GM23248 (cell line): Measurements from ENCODE around the gene ZNF628. TPM values are rescaled to one million over a fixed set of nuclear protein-coding genes. Genes with fewer than 3 reads are reported as not detected.

Source experiments
- DNase-seq: peaks from one replicate; pipeline ENCODE4 v3.0.0-alpha.2; 2015
- H2AFZ ChIP-seq: fragments of 200-600 bp; sonication (generic); 2 replicates; pipeline ENCODE4 v1.6.1; 2016; ENCODE audit warnings: antibody characterized with exemption
- H3F3A ChIP-seq: fragments of 200-600 bp; sonication (generic); 2 replicates; pipeline ENCODE4 v1.6.1; 2016; ENCODE audit warnings: mild to moderate bottlenecking, antibody characterized with exemption, mixed run types; ENCODE audit not compliant: insufficient read depth
- H3K27ac ChIP-seq: fragments of 200-600 bp; sonication (generic); 2 replicates; pipeline ENCODE4 v1.5.1; 2016; ENCODE audit warnings: mild to moderate bottlenecking
- H3K27me3 ChIP-seq: fragments of 200-600 bp; sonication (generic); replicated peaks from 2 replicates; pipeline ENCODE4 v1.6.1; 2016; ENCODE audit warnings: mild to moderate bottlenecking; ENCODE audit not compliant: insufficient read depth
- H3K36me3 ChIP-seq: fragments of 200-600 bp; sonication (generic); 2 replicates; pipeline ENCODE4 v1.6.1; 2016; ENCODE audit warnings: low read depth, mild to moderate bottlenecking
- H3K4me1 ChIP-seq: fragments of 200-600 bp; sonication (generic); 2 replicates; pipeline ENCODE4 v1.6.1; 2016; ENCODE audit warnings: mild to moderate bottlenecking; ENCODE audit not compliant: insufficient read depth
- H3K4me2 ChIP-seq: fragments of 200-600 bp; sonication (generic); one replicate; pipeline ENCODE4 v1.6.1; 2016; ENCODE audit warnings: mild to moderate bottlenecking; ENCODE audit not compliant: unreplicated experiment
- H3K4me3 ChIP-seq: fragments of 200-600 bp; sonication (generic); 2 replicates; pipeline ENCODE4 v1.5.1; 2016; ENCODE audit warnings: mild to moderate bottlenecking
- H3K79me2 ChIP-seq: fragments of 200-600 bp; sonication (generic); 2 replicates; pipeline ENCODE4 v1.6.1; 2016; ENCODE audit warnings: mild to moderate bottlenecking; ENCODE audit not compliant: insufficient read depth
- H3K9ac ChIP-seq: fragments of 200-600 bp; sonication (generic); 2 replicates; pipeline ENCODE4 v1.6.1; 2016; ENCODE audit warnings: mild to moderate bottlenecking
- H3K9me2 ChIP-seq: fragments of 200-600 bp; sonication (generic); 2 replicates; pipeline ENCODE4 v1.6.1; 2016; ENCODE audit warnings: mixed run types, mild to moderate bottlenecking, moderate library complexity; ENCODE audit not compliant: insufficient read depth
- H3K9me3 ChIP-seq: fragments of 200-600 bp; sonication (generic); one replicate; pipeline ENCODE4 v1.6.1; 2017; ENCODE audit warnings: low read depth
- H4K20me1 ChIP-seq: fragments of 200-600 bp; sonication (generic); 2 replicates; pipeline ENCODE4 v1.6.0; 2016; ENCODE audit not compliant: insufficient read depth
- EZH2 ChIP-seq: fragments of 200-600 bp; sonication (generic); IDR thresholded peaks from 2 replicates; pipeline ENCODE4 v1.6.1; 2018; ENCODE audit warnings: antibody characterized with exemption, mild to moderate bottlenecking; ENCODE audit not compliant: insufficient read depth, poor library complexity, severe bottlenecking
- EZH2phosphoT487 ChIP-seq: fragments of 200-600 bp; sonication (generic); IDR thresholded peaks from 2 replicates; pipeline ENCODE4 v1.6.1; 2018; ENCODE audit warnings: antibody characterized with exemption, moderate library complexity, mild to moderate bottlenecking, low read depth; ENCODE audit not compliant: insufficient read depth
- WGBS, 2 experiments: methylation state at CpG; one replicate each; pipeline ENCODE4 v1.1.6; 2015 to 2017; ENCODE audit warnings: low lambda C conversion rate in 2 of 2, low coverage in 1 of 2; ENCODE audit errors: missing lambda C conversion rate in 2 of 2; 5-methylcytosine and 5-hydroxymethylcytosine counted together
- in situ Hi-C: fragments of 300-500 bp; cut with MboI; formaldehyde crosslinking; loops from 2 replicates; pipeline ENCODE4 v1.15.0; 2020
- polyA plus RNA-seq: library from polyadenylated mRNA; unstranded; fragments of >200 nt; fragmentation: Nextera tagmentation; extraction: Ambion mirVana; gene quantifications from 2 replicates; pipeline ENCODE4 v1.2.1, GENCODE V29; 2016
- total RNA-seq: library from RNA; depleted of rRNA; stranded (reverse); fragments of >200 nt; shearing (Covaris generic); gene quantifications from 2 replicates; pipeline ENCODE4 v1.2.3, GENCODE V29; 2014

The ZNF628 gene
- total and polyA plus RNA-seq, 2 experiments from 2014 or later: 1.1 to 1.7 TPM

DNA sequence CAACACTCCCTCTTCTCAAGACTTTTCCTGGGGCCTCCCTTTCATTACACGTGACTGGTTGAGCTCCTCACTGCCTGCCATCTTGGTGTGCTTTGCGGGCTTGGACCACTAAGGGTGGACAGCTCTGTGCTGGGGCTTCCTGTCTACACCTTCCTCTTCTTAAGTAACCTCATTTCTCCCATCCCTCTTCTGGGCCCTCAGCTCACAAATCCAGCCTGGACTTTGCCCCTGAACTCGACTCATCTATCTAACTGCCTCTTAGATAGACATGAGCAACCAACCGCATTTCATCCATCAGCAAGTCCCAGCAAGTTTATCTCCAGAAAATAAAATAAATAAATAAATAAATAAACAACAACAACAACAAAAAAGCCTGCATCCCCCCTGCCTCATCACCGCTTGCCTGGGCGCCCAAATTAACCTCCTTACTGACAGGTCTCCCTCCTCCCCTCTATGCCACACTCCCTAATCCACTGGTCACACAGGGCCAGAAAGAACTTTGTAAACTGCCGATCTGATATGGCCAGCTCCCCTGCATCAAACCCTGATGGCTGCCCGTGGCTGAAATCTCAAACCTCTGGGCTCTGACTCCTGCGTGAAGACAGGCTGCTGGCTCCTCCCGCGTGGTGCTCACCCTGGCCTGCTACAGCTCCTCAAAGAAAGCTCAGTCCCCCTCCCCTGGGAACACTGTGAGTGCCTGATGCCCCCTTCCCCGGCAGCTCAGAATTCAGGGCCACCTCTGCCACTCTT is 22.7 kb upstream of the ZNF628 start:
- 93 to 95% methylated on average over 12 of the region's 12 CpGs for WGBS, 2 experiments
- Histone ChIP-seq H3K27ac (no peak overlapping the region), H4K20me1 (no peaks in the 10 kb centered on the region; the same call in 1 of the 2 replicates), H3K27me3 (peaks cover 22% of the 10 kb centered on the region), H3K36me3 (no peaks in the 10 kb centered on the region), H3K79me2 (no peaks in the 10 kb centered on the region), H3K4me3 (no peak overlapping the region), H3K9ac (no peak overlapping the region), H3K4me2 (no peak overlapping the region), H3F3A (no peaks in the 10 kb centered on the region), H3K9me2 (no peaks in the 10 kb centered on the region), H3K9me3 (no peaks in the 10 kb centered on the region), H2AFZ (no peak overlapping the region), H3K4me1 (no peaks in the 10 kb centered on the region)
- TF ChIP-seq EZH2phosphoT487 (no peak), EZH2 (no peak)
- no peak for DNase-seq
- in situ Hi-C loops: no loop called here

- no peak overlapping the region for H3K4me3 ChIP-seq
- WGBS, 2 experiments: 53 to 72% methylated on average over 6 to 14 of the region's 14 CpGs
- no peaks in the 10 kb centered on the region for H3K9me3 ChIP-seq
- no peak overlapping the region for H3K4me2 ChIP-seq
- in situ Hi-C loops: no loop called here
- no peak overlapping the region for H3K9ac ChIP-seq
- no peak overlapping the region for H3K27ac ChIP-seq
- no peak overlapping the region for H2AFZ ChIP-seq
- TF ChIP-seq EZH2phosphoT487 (no peak), EZH2 (no peak)
- DNase-seq: peak; percentile 70
- no peaks in the 10 kb centered on the region for H3K9me2 ChIP-seq
- no peaks in the 10 kb centered on the region for H3K79me2 ChIP-seq
- no peaks in the 10 kb centered on the region for H3K36me3 ChIP-seq
- H3K4me1 ChIP-seq: no peaks in the 10 kb centered on the region
- H3F3A ChIP-seq: peaks cover 2% of the 10 kb centered on the region; the same call in 1 of the 2 replicates
- peaks cover 17% of the 10 kb centered on the region for H3K27me3 ChIP-seq
- H4K20me1 ChIP-seq: no peaks in the 10 kb centered on the region; the same call in 1 of the 2 replicates
Observed at GRCh38 chr19:55454787-55455243, 21.6 kb upstream of the ZNF628 start.

DNA sequence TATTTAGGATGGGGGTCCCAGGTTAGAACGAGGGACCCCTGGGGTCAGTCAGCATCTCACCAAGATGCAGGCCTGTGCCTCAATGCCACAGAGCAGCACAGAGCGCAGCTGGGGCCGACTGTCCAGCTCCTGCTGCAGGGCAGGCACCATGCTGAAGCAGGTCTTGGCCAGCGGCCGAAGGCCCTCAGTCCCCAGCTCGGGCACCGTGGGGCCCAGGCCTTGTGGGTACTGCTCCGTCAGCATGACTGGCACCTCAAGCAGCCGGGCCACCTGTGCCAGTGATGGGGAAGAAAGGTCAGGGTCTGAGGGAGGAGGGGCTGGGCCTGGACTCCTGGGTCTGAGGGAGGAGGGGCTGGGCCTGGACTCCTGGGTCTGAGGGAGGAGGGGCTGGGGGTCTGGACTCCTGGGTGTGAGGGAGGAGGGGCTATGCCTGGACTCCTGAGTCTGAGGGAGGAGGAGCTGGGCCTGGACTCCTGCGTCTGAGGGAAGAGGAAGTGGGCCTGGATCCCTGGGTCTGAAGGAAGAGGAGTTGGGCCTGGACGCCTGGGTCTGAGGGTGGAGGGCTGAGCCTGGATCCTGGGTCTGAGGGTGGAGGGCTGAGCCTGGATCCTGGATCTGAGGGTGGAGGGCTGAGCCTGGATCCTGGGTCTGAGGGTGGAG is 20.7 kb upstream of the ZNF628 start:
- H4K20me1 ChIP-seq: no peaks in the 10 kb centered on the region; the same call in 1 of the 2 replicates
- 89 to 92% methylated on average over 9 to 11 of the region's 11 CpGs for WGBS, 2 experiments

DNA sequence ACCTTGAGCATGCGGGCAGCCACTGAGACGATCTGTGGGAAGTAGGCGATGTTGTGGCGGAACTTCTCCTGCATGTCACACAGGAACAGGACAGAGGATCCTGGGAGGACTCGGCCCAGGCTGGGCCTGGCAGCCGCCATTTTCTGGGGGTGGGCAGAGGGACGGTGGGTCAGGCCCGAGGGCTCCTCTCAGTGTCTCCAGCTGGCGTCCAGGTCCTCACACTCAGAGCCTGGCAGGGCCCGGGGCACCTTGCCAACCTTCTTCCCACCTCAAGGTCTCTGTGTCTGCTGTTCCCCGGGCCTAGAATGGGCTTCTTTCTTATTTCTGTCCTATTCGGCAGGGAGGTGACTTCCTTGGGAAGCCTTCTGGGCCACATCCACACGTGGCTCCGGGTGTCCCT is 20.1 kb upstream of the ZNF628 start:
- peaks cover 12% of the 10 kb centered on the region for H3K27me3 ChIP-seq
- H3K27ac ChIP-seq: no peak overlapping the region
- peaks cover 11% of the 10 kb centered on the region; the same call in 1 of the 2 replicates for H3F3A ChIP-seq
- H3K9ac ChIP-seq: no peak overlapping the region
- no peak for DNase-seq
- no peaks in the 10 kb centered on the region for H3K9me3 ChIP-seq
- no peaks in the 10 kb centered on the region for H3K9me2 ChIP-seq
- H3K4me2 ChIP-seq: no peak overlapping the region
- H3K79me2 ChIP-seq: no peaks in the 10 kb centered on the region
- no peak overlapping the region for H3K4me3 ChIP-seq
- no peak overlapping the region for H2AFZ ChIP-seq
- no peaks in the 10 kb centered on the region; the same call in 1 of the 2 replicates for H4K20me1 ChIP-seq
- no peaks in the 10 kb centered on the region for H3K36me3 ChIP-seq
- in situ Hi-C loops: no loop called here
- peaks cover 8% of the 10 kb centered on the region; the same call in 1 of the 2 replicates for H3K4me1 ChIP-seq
- 85 to 88% methylated on average over 13 to 14 of the region's 14 CpGs for WGBS, 2 experiments
- no peak for TF ChIP-seq EZH2phosphoT487
- no peak for TF ChIP-seq EZH2

More for the DNA sequence above, 20.7 kb upstream of the ZNF628 start:
- Histone ChIP-seq H3K9ac (no peak overlapping the region), H3K4me2 (no peak overlapping the region), H3K36me3 (no peaks in the 10 kb centered on the region), H3K9me3 (no peaks in the 10 kb centered on the region), H3K27ac (no peak overlapping the region), H3K27me3 (peaks cover 13% of the 10 kb centered on the region), H3F3A (peaks cover 10% of the 10 kb centered on the region; the same call in 1 of the 2 replicates), H3K79me2 (no peaks in the 10 kb centered on the region), H3K4me3 (no peak overlapping the region), H3K9me2 (no peaks in the 10 kb centered on the region), H3K4me1 (peaks cover 8% of the 10 kb centered on the region; the same call in 1 of the 2 replicates), H2AFZ (no peak overlapping the region)
- TF ChIP-seq EZH2 (no peak), EZH2phosphoT487 (no peak)
- DNase-seq: no peak
- in situ Hi-C loops: no loop called here
